GM23248 (cell line): ENCODE data around the gene UBE2G1. TPM values are rescaled to one million over a fixed set of nuclear protein-coding genes. Genes with fewer than 3 reads are reported as not detected.

Experiments used
- DNase-seq: peaks from one replicate; pipeline ENCODE4 v3.0.0-alpha.2; 2015
- H2AFZ ChIP-seq: fragments of 200-600 bp; sonication (generic); 2 replicates; pipeline ENCODE4 v1.6.1; 2016; ENCODE audit warnings: antibody characterized with exemption
- H3F3A ChIP-seq: fragments of 200-600 bp; sonication (generic); 2 replicates; pipeline ENCODE4 v1.6.1; 2016; ENCODE audit warnings: mild to moderate bottlenecking, antibody characterized with exemption, mixed run types; ENCODE audit not compliant: insufficient read depth
- H3K27ac ChIP-seq: fragments of 200-600 bp; sonication (generic); 2 replicates; pipeline ENCODE4 v1.5.1; 2016; ENCODE audit warnings: mild to moderate bottlenecking
- H3K27me3 ChIP-seq: fragments of 200-600 bp; sonication (generic); replicated peaks from 2 replicates; pipeline ENCODE4 v1.6.1; 2016; ENCODE audit warnings: mild to moderate bottlenecking; ENCODE audit not compliant: insufficient read depth
- H3K36me3 ChIP-seq: fragments of 200-600 bp; sonication (generic); 2 replicates; pipeline ENCODE4 v1.6.1; 2016; ENCODE audit warnings: low read depth, mild to moderate bottlenecking
- H3K4me1 ChIP-seq: fragments of 200-600 bp; sonication (generic); 2 replicates; pipeline ENCODE4 v1.6.1; 2016; ENCODE audit warnings: mild to moderate bottlenecking; ENCODE audit not compliant: insufficient read depth
- H3K4me2 ChIP-seq: fragments of 200-600 bp; sonication (generic); one replicate; pipeline ENCODE4 v1.6.1; 2016; ENCODE audit warnings: mild to moderate bottlenecking; ENCODE audit not compliant: unreplicated experiment
- H3K4me3 ChIP-seq: fragments of 200-600 bp; sonication (generic); 2 replicates; pipeline ENCODE4 v1.5.1; 2016; ENCODE audit warnings: mild to moderate bottlenecking
- H3K79me2 ChIP-seq: fragments of 200-600 bp; sonication (generic); 2 replicates; pipeline ENCODE4 v1.6.1; 2016; ENCODE audit warnings: mild to moderate bottlenecking; ENCODE audit not compliant: insufficient read depth
- H3K9ac ChIP-seq: fragments of 200-600 bp; sonication (generic); 2 replicates; pipeline ENCODE4 v1.6.1; 2016; ENCODE audit warnings: mild to moderate bottlenecking
- H3K9me2 ChIP-seq: fragments of 200-600 bp; sonication (generic); 2 replicates; pipeline ENCODE4 v1.6.1; 2016; ENCODE audit warnings: mixed run types, mild to moderate bottlenecking, moderate library complexity; ENCODE audit not compliant: insufficient read depth
- H3K9me3 ChIP-seq: fragments of 200-600 bp; sonication (generic); one replicate; pipeline ENCODE4 v1.6.1; 2017; ENCODE audit warnings: low read depth
- H4K20me1 ChIP-seq: fragments of 200-600 bp; sonication (generic); 2 replicates; pipeline ENCODE4 v1.6.0; 2016; ENCODE audit not compliant: insufficient read depth
- EZH2 ChIP-seq: fragments of 200-600 bp; sonication (generic); IDR thresholded peaks from 2 replicates; pipeline ENCODE4 v1.6.1; 2018; ENCODE audit warnings: antibody characterized with exemption, mild to moderate bottlenecking; ENCODE audit not compliant: insufficient read depth, poor library complexity, severe bottlenecking
- EZH2phosphoT487 ChIP-seq: fragments of 200-600 bp; sonication (generic); IDR thresholded peaks from 2 replicates; pipeline ENCODE4 v1.6.1; 2018; ENCODE audit warnings: antibody characterized with exemption, moderate library complexity, mild to moderate bottlenecking, low read depth; ENCODE audit not compliant: insufficient read depth
- WGBS, 2 experiments: methylation state at CpG; one replicate each; pipeline ENCODE4 v1.1.6; 2015 to 2017; ENCODE audit warnings: low lambda C conversion rate in 2 of 2, low coverage in 1 of 2; ENCODE audit errors: missing lambda C conversion rate in 2 of 2; 5-methylcytosine and 5-hydroxymethylcytosine counted together
- in situ Hi-C: fragments of 300-500 bp; cut with MboI; formaldehyde crosslinking; loops from 2 replicates; pipeline ENCODE4 v1.15.0; 2020
- polyA plus RNA-seq: library from polyadenylated mRNA; unstranded; fragments of >200 nt; fragmentation: Nextera tagmentation; extraction: Ambion mirVana; gene quantifications from 2 replicates; pipeline ENCODE4 v1.2.1, GENCODE V29; 2016
- total RNA-seq: library from RNA; depleted of rRNA; stranded (reverse); fragments of >200 nt; shearing (Covaris generic); gene quantifications from 2 replicates; pipeline ENCODE4 v1.2.3, GENCODE V29; 2014

The UBE2G1 gene
- total and polyA plus RNA-seq, 2 experiments from 2014 or later = 37.8 to 49.4 TPM

DNA sequence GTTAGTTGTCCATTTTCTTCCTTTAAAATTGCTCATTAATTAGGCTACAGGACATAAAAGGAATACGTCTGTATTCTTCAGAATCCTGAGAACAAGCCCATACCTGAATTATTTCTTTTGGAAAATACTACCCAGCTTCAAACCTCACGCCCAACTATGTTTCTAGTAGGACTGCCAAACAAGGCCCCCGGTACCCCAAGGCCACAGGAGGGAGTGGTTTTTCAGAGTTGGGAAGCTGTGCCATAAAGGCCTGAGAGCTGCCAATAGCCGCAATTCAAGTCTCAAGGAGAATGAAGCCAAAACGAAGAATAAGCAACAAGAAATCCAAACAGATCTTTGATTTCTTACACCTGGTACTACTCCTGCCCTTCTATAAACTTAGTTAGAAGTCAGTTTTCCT lies 48.3 kb downstream of the UBE2G1 start:
- 68 to 71% methylated on average over 5 of the region's 5 CpGs for WGBS, 2 experiments
- Histone ChIP-seq H3K36me3 (no peaks in the 10 kb centered on the region), H3K9ac (0 out of 2 replicates have a peak overlapping the region, but pooled peaks have one; percentile 3), H3F3A (no peaks in the 10 kb centered on the region), H3K4me1 (peaks cover 11% of the 10 kb centered on the region), H3K4me2 (no peak overlapping the region), H3K27me3 (no peaks in the 10 kb centered on the region), H3K4me3 (no peak overlapping the region), H3K9me3 (no peaks in the 10 kb centered on the region), H4K20me1 (peaks cover 5% of the 10 kb centered on the region), H2AFZ (no peak overlapping the region), H3K9me2 (no peaks in the 10 kb centered on the region), H3K79me2 (peaks cover 100% of the 10 kb centered on the region), H3K27ac (no peak overlapping the region)
- no peak for DNase-seq
- in situ Hi-C loops = no loop called here
- TF ChIP-seq EZH2 (no peak), EZH2phosphoT487 (no peak)

- H3K9me3 ChIP-seq = no peaks in the 10 kb centered on the region
- no peaks in the 10 kb centered on the region for H3K9me2 ChIP-seq
- no peak for DNase-seq
- no peak overlapping the region for H3K4me3 ChIP-seq
- peaks cover 5% of the 10 kb centered on the region for H4K20me1 ChIP-seq
- peaks cover 11% of the 10 kb centered on the region for H3K4me1 ChIP-seq
- H3K36me3 ChIP-seq = no peaks in the 10 kb centered on the region
- no peaks in the 10 kb centered on the region for H3F3A ChIP-seq
- H3K27me3 ChIP-seq = no peaks in the 10 kb centered on the region
- H3K9ac ChIP-seq = no peak overlapping the region
- TF ChIP-seq EZH2 (no peak), EZH2phosphoT487 (no peak)
- peaks cover 100% of the 10 kb centered on the region for H3K79me2 ChIP-seq
- no peak overlapping the region for H3K27ac ChIP-seq
- H2AFZ ChIP-seq = no peak overlapping the region
- H3K4me2 ChIP-seq = no peak overlapping the region
- in situ Hi-C loops = no loop called here
- WGBS, 2 experiments = 83 to 85% methylated on average over 5 of the region's 5 CpGs
Observed at GRCh38 chr17:4317610-4318009, 48.9 kb downstream of the UBE2G1 start.

DNA sequence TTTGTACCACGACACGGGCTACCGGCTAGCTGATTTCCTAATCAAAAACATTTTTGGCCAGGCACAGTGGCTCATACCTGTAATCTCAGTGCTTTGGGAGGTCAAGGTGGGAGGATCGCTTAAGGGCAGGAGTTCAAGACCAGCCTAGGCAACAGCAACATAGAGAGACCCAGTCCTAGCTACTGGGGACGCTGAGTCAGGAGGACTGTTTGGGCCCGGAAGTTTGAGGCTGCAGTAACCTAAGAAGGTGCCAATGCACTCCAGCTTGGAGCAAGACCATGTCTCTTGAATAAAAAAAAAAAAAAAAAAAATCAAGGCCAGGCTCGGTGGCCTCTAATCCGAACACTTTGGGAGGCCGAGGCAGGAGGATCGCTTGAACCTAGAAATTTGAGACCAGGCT lies 49.8 kb downstream of the UBE2G1 start:
- WGBS, 2 experiments = 92 to 93% methylated on average over 10 of the region's 10 CpGs
- Histone ChIP-seq H3K27me3 (no peaks in the 10 kb centered on the region), H3K4me1 (peaks cover 11% of the 10 kb centered on the region), H3K36me3 (no peaks in the 10 kb centered on the region), H3K79me2 (peaks cover 100% of the 10 kb centered on the region), H3K4me3 (no peak overlapping the region), H3K9me2 (no peaks in the 10 kb centered on the region), H3K9me3 (no peaks in the 10 kb centered on the region), H3K9ac (no peak overlapping the region), H4K20me1 (peaks cover 5% of the 10 kb centered on the region; the same call in 1 of the 2 replicates), H3K4me2 (no peak overlapping the region), H3F3A (no peaks in the 10 kb centered on the region), H2AFZ (no peak overlapping the region), H3K27ac (no peak overlapping the region)
- in situ Hi-C loops = no loop called here
- no peak for TF ChIP-seq EZH2
- TF ChIP-seq EZH2phosphoT487 = no peak
- DNase-seq = no peak

- H3F3A ChIP-seq = no peaks in the 10 kb centered on the region
- in situ Hi-C loops = no loop called here
- peaks cover 18% of the 10 kb centered on the region for H4K20me1 ChIP-seq
- no peaks in the 10 kb centered on the region for H3K9me2 ChIP-seq
- H3K27me3 ChIP-seq = no peaks in the 10 kb centered on the region
- H3K79me2 ChIP-seq = peaks cover 100% of the 10 kb centered on the region
- TF ChIP-seq EZH2phosphoT487 (no peak), EZH2 (no peak)
- H3K36me3 ChIP-seq = no peaks in the 10 kb centered on the region
- H3K4me3 ChIP-seq = no peak overlapping the region
- no peak overlapping the region for H3K27ac ChIP-seq
- DNase-seq = no peak
- no peaks in the 10 kb centered on the region for H3K9me3 ChIP-seq
- H3K4me2 ChIP-seq = no peak overlapping the region
- H3K9ac ChIP-seq = no peak overlapping the region
- WGBS, 2 experiments = 93 to 96% methylated on average over 1 of the region's 1 CpG
- peaks cover 20% of the 10 kb centered on the region for H3K4me1 ChIP-seq
- H2AFZ ChIP-seq = no peak overlapping the region
Observed at GRCh38 chr17:4314618-4315017, 51.9 kb downstream of the UBE2G1 start.

DNA sequence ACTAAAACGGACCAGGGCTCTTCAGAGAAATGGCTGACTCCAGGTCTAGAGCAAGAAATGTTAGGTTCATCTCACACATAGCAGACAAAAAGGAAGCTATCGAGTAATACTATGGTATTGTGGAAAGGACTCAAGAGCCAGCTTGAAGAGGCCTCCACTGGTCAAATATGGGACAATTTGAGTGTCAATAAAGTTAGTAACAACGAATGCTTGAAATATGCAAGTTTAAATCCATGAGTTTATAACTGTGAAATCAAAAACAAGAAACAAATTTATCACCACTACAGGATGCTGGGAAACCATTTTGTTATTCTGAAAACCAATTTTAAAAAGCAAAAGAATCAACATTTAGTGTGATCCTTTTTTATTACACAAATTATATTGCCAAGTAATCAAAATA lies 52.3 kb downstream of the UBE2G1 start:
- DNase-seq = no peak
- Histone ChIP-seq H3F3A (no peaks in the 10 kb centered on the region), H3K9ac (no peak overlapping the region), H3K9me2 (no peaks in the 10 kb centered on the region), H3K27ac (no peak overlapping the region), H3K4me3 (no peak overlapping the region), H3K4me2 (no peak overlapping the region), H4K20me1 (peaks cover 18% of the 10 kb centered on the region), H3K36me3 (no peaks in the 10 kb centered on the region), H3K27me3 (no peaks in the 10 kb centered on the region), H3K9me3 (no peaks in the 10 kb centered on the region), H2AFZ (no peak overlapping the region), H3K4me1 (peaks cover 25% of the 10 kb centered on the region), H3K79me2 (peaks cover 100% of the 10 kb centered on the region)
- WGBS, 2 experiments = 97 to 99% methylated on average over 3 of the region's 3 CpGs
- TF ChIP-seq EZH2phosphoT487 = no peak
- no peak for TF ChIP-seq EZH2
- in situ Hi-C loops = no loop called here
